Left lobe of liver (tissue), 2 donors: Measurements from ENCODE around the gene OR10G8. TPM values are rescaled to one million over a fixed set of nuclear protein-coding genes. Genes with fewer than 3 reads are reported as not detected.

Source experiments
- ATAC-seq: fragments of 200-7000 bp; cut with Tn5 transposase; one replicate; pipeline ENCODE4 v1.9.1; 2020; ENCODE audit warnings: mild to moderate bottlenecking, moderate library complexity
- DNase-seq: peaks from one replicate; pipeline ENCODE4 v3.0.0-alpha.2; 2020; ENCODE audit warnings: low spot score
- total RNA-seq: library from RNA; stranded (reverse); gene quantifications from one replicate; pipeline ENCODE4 v1.2.1, GENCODE V29; 2021
- donor health status: DM: no; HTN: no; CAD: no; lungs with moderate emphysema.
- donor health status: DM: no; HTN: yes; CAD: no.

The OR10G8 gene
- total RNA-seq, 1 donor from 2014 or later, result not detected

DNA sequence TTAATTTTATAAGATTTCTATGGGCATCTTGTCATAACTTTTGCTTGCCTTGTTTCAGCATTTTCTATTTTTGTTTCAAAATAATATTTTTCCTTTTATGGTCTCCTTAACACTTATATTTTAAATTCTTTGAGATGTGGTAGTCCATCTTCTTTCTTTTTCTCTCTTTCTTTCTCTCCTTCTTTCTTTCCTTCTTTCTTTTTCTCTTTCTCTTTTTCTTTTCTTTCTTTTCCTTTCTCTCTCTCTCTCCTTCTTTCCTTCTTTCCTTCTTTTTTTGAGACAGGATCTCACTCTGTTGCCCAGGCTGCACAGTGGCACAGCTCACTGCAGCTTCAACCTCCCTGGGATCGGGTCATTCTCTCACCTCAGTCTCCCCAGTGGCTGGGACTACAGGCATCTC is 50.7 kb downstream of the OR10G8 start:
- DNase-seq, result no peak
- ATAC-seq, result no peak

DNA sequence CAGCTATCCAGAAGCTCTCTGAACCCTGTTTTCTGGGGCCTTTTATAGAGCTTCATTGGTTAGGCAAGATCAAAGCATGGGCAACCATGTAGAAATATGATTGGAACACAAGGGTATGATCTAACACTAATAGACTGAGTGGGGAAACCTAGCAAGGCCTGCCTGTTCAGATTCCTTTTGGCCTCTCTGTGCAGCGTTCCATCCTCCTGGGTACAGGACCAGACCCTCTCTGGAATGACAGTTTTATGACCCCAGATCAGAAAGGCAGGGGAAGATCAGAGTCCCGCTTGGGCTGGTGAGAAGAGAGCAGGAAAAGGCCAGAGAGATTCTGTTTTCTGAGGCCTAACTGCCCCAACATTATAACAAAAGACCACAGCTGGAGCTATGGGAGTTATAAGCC is 52.0 kb downstream of the OR10G8 start:
- DNase-seq (no peak), ATAC-seq (no peak)

GRCh38 chr11:124079631-124080326 is 53.2 kb downstream of the OR10G8 start:
- no peak for DNase-seq
- ATAC-seq, result no peak

Other genes starting within 250 kb of the OR10G8 start
- gene OR6M1, start 220.4 kb upstream of the OR10G8 start, total RNA-seq, result not detected
- not detected for gene TMEM225, start 141.1 kb upstream of the OR10G8 start, total RNA-seq
- not detected for gene OR8D4, start 124.6 kb upstream of the OR10G8 start, total RNA-seq
- gene OR4D5, start 87.2 kb upstream of the OR10G8 start, total RNA-seq, result not detected
- not detected for gene OR6T1, start 83.0 kb upstream of the OR10G8 start, total RNA-seq
- gene OR10S1, start 49.0 kb upstream of the OR10G8 start, total RNA-seq, result not detected
- gene OR10G6, start 31.6 kb upstream of the OR10G8 start, total RNA-seq, result not detected
- not detected for gene OR10G4, start 13.8 kb upstream of the OR10G8 start, total RNA-seq
- gene OR10G9, start 3.8 kb upstream of the OR10G8 start, total RNA-seq, result not detected
- gene OR10G7, start 14.5 kb downstream of the OR10G8 start, total RNA-seq, result not detected
- gene VWA5A, start 88.7 kb downstream of the OR10G8 start, total RNA-seq, result 3.4 TPM
- not detected for gene OR10D3, start 156.5 kb downstream of the OR10G8 start, total RNA-seq
- not detected for gene OR8G1, start 214.3 kb downstream of the OR10G8 start, total RNA-seq
- gene OR8G5, start 229.6 kb downstream of the OR10G8 start, total RNA-seq, result not detected